Measurements from ENCODE around the gene CRLF1.
"Not testable (repeated sequence)": the region's sequence is repeated elsewhere in the genome, so short reads cannot be mapped to it uniquely, and the experiment has no call there.

Gene CRLF1

DNA sequence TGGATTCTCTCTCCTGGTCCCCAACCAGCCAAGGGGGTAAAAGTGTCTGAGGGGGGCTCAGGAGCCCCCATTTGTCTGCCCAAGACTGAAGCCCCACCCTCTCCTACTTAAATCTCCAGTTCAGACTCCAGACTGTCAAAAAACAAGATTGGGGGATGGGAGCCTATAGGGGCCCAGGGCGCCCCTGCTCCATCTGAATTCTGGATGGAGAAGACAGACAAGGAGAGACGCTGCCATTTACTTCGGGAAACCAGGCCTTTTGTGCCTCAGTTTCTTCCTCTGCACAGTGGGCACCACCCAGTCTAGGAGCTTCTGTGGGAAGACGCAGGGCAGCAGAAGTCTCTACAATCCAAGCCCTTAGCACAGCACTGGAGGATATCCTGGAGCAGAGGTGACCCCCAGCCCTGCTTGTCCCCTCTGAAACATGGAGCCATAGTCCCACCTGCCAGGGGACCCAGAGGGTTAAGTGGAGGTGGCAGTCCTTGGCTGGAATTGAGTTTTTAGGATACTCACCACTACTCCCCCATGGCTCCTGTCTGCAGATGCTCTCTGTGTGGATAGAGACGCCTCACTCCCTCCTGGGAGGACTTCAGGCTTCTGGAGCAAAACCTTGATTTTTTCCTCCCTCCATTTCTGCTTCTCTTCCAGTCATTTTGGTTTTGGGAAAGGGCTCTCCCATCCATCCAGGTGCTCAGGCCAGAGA, 1.7 kb upstream of the CRLF1 start:
- DNase-seq: no peak

DNA sequence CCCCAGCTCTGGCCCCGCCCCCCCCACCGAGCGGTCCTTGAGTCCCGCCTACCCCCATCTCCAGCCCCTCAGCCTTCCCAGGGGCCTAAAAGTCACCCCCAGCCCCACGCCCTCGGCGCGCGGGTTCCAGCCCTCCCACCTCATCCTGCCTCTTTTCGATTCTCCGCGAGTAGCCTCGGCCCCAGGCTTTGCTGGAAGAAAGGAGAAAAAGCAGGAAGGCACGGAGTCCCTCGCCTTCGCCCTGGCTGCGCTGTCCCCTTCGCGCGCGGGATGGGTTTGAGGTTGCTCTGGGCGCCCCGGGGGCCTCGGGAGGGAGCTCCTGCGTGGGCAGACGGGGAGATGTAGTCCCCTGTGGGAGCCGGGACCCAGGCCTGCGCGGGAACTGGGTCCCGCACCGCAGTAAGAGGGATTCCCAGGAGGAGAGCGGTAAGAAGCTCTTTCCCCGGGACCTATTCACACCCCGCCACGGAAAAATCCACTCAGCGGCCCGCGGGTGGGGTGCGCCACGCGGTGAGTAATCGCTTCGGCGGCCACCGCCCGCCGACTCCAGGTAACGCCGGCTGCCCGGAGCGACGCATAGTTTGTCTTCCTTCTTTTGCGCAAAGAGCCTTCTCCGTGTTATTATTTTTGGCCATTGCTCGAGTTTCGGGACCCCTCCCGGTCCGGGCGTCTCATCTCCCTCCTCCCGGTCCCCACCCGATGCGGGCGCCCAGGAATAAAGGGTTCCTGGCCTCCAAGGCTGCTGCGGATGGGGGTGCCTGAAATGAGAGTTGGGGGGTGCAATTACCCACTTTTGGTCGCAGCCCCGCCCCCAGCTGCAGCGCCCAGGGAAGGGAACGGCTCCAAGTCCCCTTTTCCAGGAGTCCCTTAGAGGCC, 865 bp upstream of the CRLF1 start:
- DNase-seq: no peak

DNA sequence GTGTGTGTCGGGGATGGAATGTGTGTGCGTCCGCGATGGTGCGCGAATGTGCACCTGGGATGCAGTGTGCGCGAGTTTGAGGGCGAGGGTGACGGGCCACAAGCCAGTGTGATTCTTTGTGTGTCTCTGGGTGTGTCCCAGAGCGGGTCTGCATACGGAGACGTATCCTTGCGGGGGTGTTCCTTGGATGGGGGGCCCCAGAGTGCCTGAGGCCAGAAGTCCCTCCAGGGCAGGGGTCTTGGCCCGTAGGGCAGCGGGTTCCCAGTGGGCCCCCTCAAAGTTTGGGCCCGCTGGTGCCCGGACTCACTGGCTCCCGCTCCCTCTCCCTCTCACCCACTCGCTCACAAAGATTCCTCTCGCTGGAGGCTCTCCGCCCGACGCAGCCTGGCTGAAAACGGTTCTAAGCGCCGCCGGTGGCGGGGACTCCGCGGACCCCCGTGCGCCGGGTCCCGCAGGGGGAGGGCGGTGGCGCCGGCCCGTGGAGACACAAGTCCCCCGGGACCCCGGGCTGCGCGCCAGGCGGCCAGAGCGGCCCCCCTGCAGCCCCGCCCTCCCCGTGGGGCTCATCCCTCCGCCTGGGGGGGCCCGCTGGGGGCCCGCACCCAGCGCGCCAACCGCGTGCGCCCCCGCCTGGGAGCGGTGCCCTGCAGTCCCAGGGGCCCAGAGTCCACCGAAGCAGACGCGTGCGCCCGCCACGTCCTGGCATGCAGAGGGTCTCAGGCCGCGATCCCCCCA, 886 bp downstream of the CRLF1 start:
- no peak for DNase-seq

DNA sequence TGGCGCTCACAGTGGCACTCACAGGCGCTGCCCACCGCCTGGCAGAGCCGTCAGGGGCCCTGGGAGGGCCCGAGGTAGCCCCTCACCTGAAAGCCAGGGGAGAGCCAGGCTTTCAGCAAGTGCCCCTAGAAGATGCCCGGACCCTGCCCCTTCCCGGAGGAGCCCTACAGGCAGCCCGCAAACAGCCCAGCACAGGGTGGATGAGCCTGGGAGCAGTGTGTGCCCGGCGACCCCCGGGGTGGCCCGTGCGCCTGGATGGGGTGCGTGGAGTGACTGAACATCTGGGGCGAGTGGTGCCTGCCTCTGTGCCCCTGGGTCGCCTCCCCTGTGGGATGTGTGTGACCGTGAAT, 1.4 kb downstream of the CRLF1 start:
- DNase-seq: no peak

GRCh38 chr19:18604820-18605159, 1.8 kb downstream of the CRLF1 start:
- no peak for DNase-seq

GRCh38 chr19:18603958-18604819, 2.4 kb downstream of the CRLF1 start:
- no peak for DNase-seq

DNA sequence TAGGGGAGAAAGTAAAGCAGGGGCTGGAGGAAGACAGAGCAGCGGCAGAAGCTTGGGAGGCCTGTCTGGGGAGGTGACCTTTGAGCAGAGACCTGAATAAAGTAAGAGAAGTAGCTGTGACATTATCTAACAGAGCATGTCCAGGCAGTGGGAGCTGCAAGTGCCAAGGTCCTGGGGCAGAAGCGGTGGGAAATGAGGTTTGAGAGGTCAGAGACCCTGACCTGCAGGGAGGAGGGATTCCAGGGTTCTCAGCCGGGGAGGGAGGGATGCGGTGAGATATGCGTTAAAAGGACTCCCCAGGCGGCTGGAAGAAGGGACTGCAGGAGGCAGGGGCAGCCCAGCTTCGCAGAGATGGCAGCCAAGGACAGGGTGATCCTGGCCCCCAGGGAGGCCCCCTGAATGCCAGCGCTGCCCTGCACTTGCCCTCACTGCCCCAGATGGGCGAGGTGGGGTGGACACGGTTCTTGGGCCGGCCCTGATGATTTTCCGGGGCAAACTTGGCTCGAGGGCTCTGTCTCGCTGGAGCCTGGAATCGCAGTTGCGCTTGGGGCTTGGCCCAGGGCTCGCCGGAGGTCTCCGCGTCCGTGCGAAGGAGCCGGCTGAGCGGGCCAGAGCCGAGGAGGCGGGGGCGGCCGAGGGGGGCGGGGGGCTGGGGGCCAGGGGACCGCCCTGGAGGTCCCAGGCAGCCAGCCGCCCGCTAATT, 3.2 kb downstream of the CRLF1 start:
- DNase-seq: no peak

- DNase-seq: no peak
Observed at GRCh38 chr19:18601875-18602274, 4.7 kb downstream of the CRLF1 start.

DNA sequence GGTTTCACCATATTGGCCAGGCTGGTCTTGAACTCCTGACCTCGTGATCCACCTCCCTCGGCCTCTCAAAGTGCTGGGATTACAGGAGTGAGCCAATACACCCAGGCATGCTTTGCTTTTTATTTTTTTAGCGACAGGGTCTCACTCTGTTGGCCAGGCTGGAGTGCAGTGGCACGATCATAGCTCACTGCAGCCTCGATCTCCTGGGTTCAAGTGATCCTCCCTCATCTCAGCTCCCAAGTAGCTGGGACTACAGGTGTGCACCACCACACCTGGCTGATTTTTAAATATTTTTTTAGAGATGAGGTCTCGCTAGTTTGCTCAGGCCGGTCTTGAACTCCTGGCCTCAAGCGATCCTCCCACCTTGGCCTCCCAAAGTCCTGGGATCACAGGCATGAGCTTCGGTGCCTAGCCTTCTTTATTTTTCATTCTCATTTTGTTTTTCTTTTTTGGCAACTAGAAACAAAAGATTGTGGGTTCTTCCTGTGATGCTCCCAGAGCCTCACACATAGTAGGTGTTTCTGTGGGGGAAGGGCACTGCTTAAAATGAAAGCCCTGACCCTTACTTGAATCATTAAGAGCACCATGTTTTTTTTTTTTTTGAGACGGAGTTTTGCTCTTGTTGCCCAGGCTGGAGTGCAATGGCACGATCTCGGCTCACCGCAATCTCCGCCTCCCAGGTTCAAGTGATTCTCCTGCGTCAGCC, 5.8 kb downstream of the CRLF1 start:
- not testable (repeated sequence) for DNase-seq

GRCh38 chr19:18599485-18599884, 7.1 kb downstream of the CRLF1 start:
- DNase-seq: no peak

GRCh38 chr19:18597809-18598660, 8.6 kb downstream of the CRLF1 start:
- DNase-seq: no peak

DNA sequence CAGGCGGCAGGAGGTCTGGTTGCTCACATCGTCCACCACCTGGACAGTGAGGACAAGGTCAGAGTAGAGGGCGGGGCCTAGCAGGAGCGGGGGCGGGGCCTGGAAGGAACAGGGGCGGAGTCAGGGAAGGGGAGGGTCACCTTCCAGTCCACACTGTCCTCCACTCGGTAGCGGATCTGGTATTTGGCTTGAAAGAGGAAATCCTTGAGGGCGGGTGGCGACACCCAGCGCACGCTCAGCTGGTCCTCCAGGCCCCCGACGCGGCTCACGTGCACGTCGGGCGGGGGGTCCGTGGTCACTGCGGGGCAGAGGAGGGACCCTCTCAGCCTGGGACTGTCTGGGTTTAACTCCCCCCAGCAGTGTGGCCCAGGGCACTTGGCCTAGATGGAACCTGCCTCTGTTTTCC, 9.8 kb downstream of the CRLF1 start:
- no peak for DNase-seq

GRCh38 chr19:18595475-18595874, 11.1 kb downstream of the CRLF1 start:
- no peak for DNase-seq

DNA sequence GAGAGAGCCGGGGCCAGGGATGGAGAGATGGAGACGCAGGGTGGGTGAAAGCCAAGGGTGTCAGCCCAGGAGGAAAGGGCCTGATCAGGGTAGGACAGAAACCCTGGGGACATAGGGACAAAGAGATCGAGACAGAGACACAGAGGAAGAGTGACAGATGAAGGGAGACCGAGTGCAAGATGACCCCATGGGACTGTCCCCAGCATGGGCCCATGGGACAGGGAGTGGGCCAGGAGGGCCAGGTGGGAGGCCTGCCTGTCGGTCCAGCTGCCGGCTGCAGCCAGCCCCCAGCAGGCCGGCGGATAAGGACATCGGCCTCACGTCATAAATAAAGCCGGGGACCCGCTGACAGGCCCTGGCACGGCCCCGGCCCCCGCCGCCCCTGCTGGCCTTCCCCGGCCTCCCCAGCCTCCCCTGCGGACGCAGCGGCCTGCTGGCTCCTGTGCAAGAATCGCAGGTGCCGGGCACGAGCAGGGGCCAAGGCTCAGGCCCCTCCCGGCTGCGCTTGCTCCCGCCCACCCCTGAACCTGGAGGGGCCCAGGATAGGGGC, 11.7 kb downstream of the CRLF1 start:
- no peak for DNase-seq

DNA sequence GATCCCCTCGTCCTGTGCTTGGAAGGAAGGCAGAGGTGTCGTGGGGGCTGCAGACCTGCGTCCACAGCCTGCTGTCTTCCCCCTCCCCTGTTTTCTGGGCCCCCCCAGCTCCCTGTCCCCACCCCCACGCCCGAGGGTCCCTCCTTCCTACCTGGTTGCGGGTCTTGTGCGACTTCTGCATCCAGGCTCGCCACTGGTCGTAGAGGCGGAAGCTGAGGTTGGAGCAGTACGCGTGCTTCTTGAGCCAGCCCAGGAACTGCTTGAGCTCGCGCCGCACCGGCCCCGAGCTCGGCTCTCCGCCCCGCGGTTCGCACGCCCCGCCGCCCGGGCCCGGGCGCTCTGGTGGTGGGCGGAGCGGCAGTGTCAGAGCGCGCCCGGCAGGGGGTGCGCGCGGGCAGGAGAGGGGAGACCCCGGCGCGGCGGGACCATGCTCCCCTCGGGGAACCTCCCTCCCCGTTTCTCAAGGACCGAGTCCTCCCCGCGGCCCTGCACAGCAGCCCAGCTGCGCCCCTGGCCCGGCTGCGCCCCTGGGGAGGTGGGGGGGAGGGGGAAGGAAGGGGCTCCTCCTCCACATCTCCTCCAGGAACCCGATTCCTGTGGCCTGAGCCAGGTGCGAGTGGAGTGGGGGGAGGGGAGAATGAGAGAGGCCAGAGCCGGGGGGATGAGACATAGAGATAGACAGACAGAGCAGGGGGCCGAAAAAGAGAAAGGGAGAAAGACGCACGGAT, 12.3 kb downstream of the CRLF1 start:
- peak; percentile 49 for DNase-seq

- no peak for DNase-seq
Observed at GRCh38 chr19:18593367-18594095, 13.1 kb downstream of the CRLF1 start.

GRCh38 chr19:18592732-18593131, 13.9 kb downstream of the CRLF1 start:
- DNase-seq: not testable (repeated sequence)

- no peak for DNase-seq
Observed at GRCh38 chr19:18591735-18592385, 14.7 kb downstream of the CRLF1 start.

All from CD4-positive, alpha-beta T cell treated with Interleukin-4 for 4 hours (primary cell).